ENCODE results near the gene ARMH1.
"Not testable (repeated sequence)": the region's sequence is repeated elsewhere in the genome, so short reads cannot be mapped to it uniquely, and the experiment has no call there.

The ARMH1 gene

GRCh38 chr1:44645476-44646244, 28.9 kb upstream of the ARMH1 start:
- DNase-seq = no peak

GRCh38 chr1:44646261-44647110, 28.0 kb upstream of the ARMH1 start:
- no peak for DNase-seq

GRCh38 chr1:44647896-44648295, 26.6 kb upstream of the ARMH1 start:
- DNase-seq = no peak

GRCh38 chr1:44648529-44649250, 25.8 kb upstream of the ARMH1 start:
- DNase-seq = no peak

GRCh38 chr1:44649788-44650158, 24.7 kb upstream of the ARMH1 start:
- no peak for DNase-seq

GRCh38 chr1:44650159-44650831, 24.2 kb upstream of the ARMH1 start:
- no peak for DNase-seq

- no peak for DNase-seq
These were observed 23.4 kb upstream of the ARMH1 start for GRCh38 chr1:44651069-44651468.

GRCh38 chr1:44652445-44653106, 21.9 kb upstream of the ARMH1 start:
- peak; percentile 91 for DNase-seq

- DNase-seq = no peak
These were observed 21.2 kb upstream of the ARMH1 start for GRCh38 chr1:44653107-44653964.

- no peak for DNase-seq
These were observed 19.8 kb upstream of the ARMH1 start for GRCh38 chr1:44654621-44655187.

- DNase-seq = no peak
These were observed 18.9 kb upstream of the ARMH1 start for GRCh38 chr1:44655609-44656008.

- DNase-seq = no peak
These were observed 14.9 kb upstream of the ARMH1 start for GRCh38 chr1:44659566-44659965.

GRCh38 chr1:44660176-44660575, 14.3 kb upstream of the ARMH1 start:
- no peak for DNase-seq

GRCh38 chr1:44661781-44662682, 12.5 kb upstream of the ARMH1 start:
- no peak for DNase-seq

GRCh38 chr1:44662683-44663030, 11.9 kb upstream of the ARMH1 start:
- no peak for DNase-seq

- no peak for DNase-seq
These were observed 11.1 kb upstream of the ARMH1 start for GRCh38 chr1:44663417-44663816.

- DNase-seq = peak; percentile 67
These were observed 9.7 kb upstream of the ARMH1 start for GRCh38 chr1:44664730-44665370.

- DNase-seq = not testable (repeated sequence)
These were observed 7.8 kb upstream of the ARMH1 start for GRCh38 chr1:44666719-44667118.
